NCI-H128 (cell line): Measurements from ENCODE around the gene C6orf118.
A peak's percentile ranks its signal among the peaks of the same experiment; 100 is the strongest.

Experiments
- DNase-seq: peaks from one replicate; lab custom pipeline; 2025; ENCODE audit not compliant: unreplicated experiment; lab: John Stamatoyannopoulos, UW

Gene C6orf118

DNA sequence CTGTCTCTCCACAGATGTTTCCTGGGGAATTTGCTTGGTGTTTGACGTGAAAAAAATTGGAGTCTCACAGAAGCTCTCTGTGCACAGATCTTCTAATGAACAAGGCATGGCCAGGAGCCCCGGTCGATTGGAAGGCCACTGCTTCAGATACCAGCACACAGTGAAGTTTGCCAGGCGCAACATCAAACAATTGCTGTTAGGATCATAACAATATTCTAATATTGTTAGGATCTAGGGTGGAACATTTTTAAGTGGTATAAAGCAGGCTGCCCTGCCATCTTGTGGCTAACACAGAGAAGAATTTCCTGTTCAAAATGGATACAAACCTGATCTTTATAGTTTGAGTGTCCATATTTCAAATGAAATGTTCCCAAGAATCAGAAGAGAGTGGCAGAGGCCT is 64.1 kb downstream of the C6orf118 start:
- DNase-seq = no peak

DNA sequence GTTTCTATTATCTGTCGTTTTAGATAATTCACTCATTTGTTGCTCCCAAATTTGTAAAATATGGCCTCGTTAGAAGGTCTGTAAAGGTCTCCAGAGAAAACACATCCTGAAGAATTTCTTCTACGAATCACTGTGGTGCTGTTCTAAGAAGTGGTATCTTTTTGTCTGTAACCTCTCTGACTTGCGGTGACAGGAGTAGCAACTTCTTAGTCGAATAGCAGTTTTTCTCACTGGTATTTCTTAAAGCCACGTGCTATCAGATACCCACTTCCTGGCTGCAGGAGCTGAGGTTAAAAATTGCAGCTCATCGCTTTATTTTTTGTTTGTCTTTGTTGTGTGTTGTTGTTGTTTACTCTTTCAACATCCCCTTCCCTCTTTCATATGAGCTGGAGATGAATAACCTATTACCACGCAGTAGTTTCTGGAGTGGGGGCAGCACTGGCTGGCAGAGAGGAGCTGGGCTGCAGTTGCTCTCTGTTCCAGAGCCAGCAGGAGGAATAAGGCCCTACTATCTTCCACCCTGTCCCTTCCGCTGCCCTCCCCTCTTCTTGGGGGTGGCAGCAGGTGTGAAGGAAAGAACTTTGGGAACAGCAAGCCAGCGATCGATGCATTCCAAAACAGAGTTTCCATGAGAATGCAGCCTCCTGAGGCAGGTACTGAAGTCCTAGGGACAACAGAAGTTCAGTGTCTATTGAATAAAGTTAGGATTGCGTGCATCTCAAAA is 64.7 kb downstream of the C6orf118 start:
- DNase-seq = no peak

DNA sequence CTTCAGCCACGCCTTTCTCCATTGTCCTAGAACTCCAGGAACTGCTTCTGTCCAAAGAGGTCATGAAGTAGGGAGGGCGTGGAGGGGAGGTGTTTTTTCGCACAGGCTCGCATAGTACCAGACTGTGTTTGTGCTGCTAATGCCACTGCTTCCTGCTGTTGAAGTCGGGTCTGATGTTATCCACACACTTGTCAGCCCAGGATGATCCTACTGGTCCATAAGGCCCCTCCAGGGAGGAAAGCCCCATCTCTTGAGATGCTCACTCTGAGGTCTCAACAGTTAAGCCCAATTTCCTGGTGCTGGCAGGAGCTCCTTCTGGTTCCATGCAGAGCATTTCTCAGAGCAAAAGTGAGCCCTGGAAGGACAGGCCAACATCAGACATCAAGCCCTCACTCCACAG is 65.6 kb downstream of the C6orf118 start:
- DNase-seq = no peak

DNA sequence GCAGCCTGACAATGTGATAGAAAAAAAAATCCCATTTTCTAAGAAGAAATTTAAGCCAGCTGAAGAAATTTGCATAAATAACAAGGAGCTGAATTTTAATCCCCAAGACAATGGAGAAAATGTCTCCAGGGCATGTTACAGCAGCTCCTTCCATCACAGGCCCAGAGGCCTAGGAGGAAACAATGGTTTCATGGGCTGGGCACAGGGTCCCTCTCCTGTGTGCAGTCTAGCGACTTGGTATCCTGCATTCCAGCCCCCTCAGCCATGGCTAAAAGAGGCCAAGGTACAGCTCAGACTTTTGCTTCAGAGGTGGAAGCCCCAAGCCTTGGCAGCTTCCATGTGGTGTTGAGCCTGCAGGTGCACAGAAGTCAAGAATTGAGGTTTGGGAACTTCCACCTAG is 73.1 kb downstream of the C6orf118 start:
- no peak for DNase-seq

DNA sequence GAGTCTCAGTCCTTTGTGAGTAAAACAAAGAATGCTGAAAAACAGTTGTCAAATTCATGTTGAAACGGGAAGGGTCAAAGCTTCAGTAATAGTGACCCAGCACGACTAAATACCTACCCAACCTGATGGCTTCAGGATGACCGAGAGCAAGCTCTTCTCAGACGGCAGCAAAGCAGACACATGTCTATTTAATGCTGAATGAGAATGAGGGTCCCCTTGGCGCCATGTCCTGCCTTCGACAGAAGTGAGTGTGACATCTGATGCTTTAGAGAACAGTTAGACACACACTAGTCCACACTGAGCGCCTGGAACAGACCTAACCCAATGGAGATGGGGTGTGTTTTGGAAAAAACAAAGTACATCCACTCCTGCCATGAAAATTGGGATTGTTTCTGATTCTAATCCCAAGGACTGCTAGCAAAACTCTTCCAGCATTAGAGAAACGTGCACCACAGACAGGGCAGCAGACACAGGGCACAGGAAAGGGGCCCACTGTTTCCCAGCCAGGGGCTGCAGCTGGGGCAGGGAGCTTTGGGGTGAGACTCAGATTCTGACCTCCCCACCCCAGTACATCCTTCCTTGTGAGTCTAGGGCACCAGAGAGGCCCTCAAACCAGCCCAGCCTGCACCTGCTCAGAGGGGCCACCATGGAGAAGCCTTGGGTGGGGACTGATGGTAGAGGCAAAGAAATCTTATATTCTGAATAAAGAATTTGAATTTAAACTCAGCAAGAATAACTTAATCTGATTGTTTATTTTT is 76.5 kb downstream of the C6orf118 start:
- no peak for DNase-seq

DNA sequence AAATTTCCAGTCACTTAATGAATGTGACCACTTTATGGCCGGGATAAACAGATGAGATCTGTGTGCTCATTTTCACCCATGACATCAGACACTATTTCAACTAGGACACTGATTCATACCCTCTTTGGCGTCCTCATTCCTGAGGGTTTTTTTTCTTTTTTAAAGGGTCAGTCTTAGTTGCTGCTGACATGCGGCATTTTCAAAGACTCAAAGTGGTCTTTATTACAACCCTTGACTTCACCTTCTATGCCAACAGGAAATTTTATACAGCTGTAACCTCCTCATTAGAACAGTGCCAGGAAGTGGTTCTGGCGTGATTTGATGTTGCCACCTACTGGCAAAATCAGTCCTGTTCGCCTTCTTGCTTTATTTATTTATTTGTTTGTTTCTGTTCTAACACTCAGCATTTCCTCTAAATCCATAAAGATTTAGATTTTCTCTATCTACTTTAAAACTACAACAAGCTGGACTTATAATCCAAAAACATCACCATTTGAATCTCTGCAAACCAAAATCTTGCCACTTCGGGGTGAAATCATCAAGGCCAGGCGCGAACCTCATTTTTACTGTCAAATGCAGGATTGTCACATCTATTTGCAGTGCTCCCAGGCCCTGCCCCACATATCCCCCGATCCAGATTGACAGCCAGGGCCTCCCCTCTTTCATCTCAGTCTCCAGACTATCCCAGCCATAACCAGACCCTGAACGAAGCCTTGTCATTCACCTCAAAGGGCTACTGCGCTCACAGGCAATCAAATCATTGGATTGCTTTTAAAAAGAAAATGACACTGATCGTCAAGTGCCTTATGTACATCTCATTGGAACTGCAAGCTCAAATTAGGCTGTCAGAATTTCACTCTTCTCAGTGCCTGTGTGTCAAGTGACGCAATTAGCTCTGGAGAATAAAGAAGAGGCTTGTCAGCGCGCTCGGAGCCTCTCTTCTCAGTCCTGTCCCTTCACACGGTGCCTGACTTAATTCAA is 77.5 kb downstream of the C6orf118 start:
- DNase-seq = peak; percentile 36

DNA sequence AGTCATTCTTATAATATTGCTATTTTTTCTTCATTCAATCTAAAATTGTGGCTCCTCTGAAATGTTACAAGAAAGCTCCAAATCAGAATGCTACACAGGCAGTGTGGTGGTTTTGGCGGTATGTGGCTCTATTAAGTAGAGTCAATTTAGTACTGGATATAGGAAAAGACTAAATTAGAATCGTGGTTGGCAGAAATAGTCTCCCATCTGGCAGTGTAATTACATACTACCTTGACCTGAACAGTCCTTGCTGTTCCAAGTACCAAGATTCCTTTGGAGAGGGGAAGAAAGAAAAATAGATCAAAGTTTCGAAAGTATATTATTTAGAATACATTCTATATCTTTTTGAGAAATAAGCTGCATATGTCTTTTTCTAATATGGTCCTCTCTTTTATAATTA is 78.2 kb downstream of the C6orf118 start:
- DNase-seq = no peak
